Natural killer cell (primary cell): ENCODE measurements around the gene EEIG1. TPM values are rescaled to one million over a fixed set of nuclear protein-coding genes. Genes with fewer than 3 reads are reported as not detected.

Experiments used
- ATAC-seq, 3 donors: fragments of 150-1000 bp in 2 of 3; fragments of 200-7000 bp in 1 of 3; cut with Tn5 transposase; 1 replicate in 1 of 3; 2 replicates in 2 of 3; pipeline ENCODE4 v1.10.0; 2021; ENCODE audit warnings: mild to moderate bottlenecking in 2 of 3, moderate library complexity in 2 of 3
- DNase-seq, 2 donors: peaks; one replicate each; pipeline versions ENCODE4 v3.0.0 to v3.0.0-alpha.2; 2013 to 2021; ENCODE audit warnings: mixed read lengths in 1 of 2
- H3K27ac ChIP-seq: one replicate; pipeline ENCODE4 v1.5.1; 2013; ENCODE audit warnings: mild to moderate bottlenecking, low read length
- H3K27me3 ChIP-seq: one replicate; pipeline ENCODE4 v1.6.1; 2013; ENCODE audit warnings: low read length; ENCODE audit not compliant: control insufficient read depth, insufficient read depth
- H3K36me3 ChIP-seq: one replicate; pipeline ENCODE4 v1.6.1; 2013; ENCODE audit warnings: low read length; ENCODE audit not compliant: control insufficient read depth, insufficient read depth
- H3K4me1 ChIP-seq: one replicate; pipeline ENCODE4 v1.6.1; 2013; ENCODE audit warnings: low read length; ENCODE audit not compliant: control insufficient read depth, insufficient read depth
- H3K4me3 ChIP-seq: one replicate; pipeline ENCODE4 v1.5.1; 2013; ENCODE audit warnings: low read length
- H3K9me3 ChIP-seq: one replicate; pipeline ENCODE4 v1.6.1; 2013; ENCODE audit warnings: low read length; ENCODE audit not compliant: control insufficient read depth, insufficient read depth
- H3K27ac Mint-ChIP-seq, 2 donors: one replicate each; pipeline ENCODE4 v1.8.0; 2022; ENCODE audit warnings: mild to moderate bottlenecking in 2 of 2, mixed read lengths in 2 of 2, moderate library complexity in 1 of 2
- H3K27me3 Mint-ChIP-seq, 2 donors: one replicate each; pipeline ENCODE4 v1.8.0; 2022; ENCODE audit warnings: low read depth in 2 of 2, mixed read lengths in 2 of 2
- H3K36me3 Mint-ChIP-seq: one replicate; pipeline ENCODE4 v1.8.0; 2022; ENCODE audit warnings: mixed read lengths
- H3K4me1 Mint-ChIP-seq, 2 donors: one replicate each; pipeline ENCODE4 v1.8.0; 2022; ENCODE audit warnings: mixed read lengths in 2 of 2
- H3K4me3 Mint-ChIP-seq: one replicate; pipeline ENCODE4 v1.8.0; 2022; ENCODE audit warnings: mild to moderate bottlenecking, moderate library complexity, mixed read lengths
- H3K9me3 Mint-ChIP-seq, 2 donors: one replicate each; pipeline ENCODE4 v1.8.0; 2022; ENCODE audit warnings: mixed read lengths in 2 of 2
- WGBS: methylation state at CpG from one replicate; pipeline ENCODE4 v1.1.7; 2013; ENCODE audit warnings: missing lambda C conversion rate; ENCODE audit not compliant: insufficient coverage; 5-methylcytosine and 5-hydroxymethylcytosine counted together
- intact Hi-C: fragments of 100-400 bp; cut with micrococcal nuclease; formaldehyde crosslinking; loops from one replicate; pipeline ENCODE4 v1.14.2; 2022
- total RNA-seq, 4 donors: library from RNA; stranded (reverse); fragments of 120-200 nt in 1 of 4; gene quantifications; one replicate each; pipeline versions ENCODE4 v1.2.3 to v1.2.4, GENCODE V29; 2013 to 2022
- TF ChIP-seq, protein P1 (sequence below): fragments of 200-600 bp; IDR thresholded peaks from one replicate; pipeline ENCODE4 v1.8.0; 2022; ENCODE audit warnings: antibody characterized with exemption

The EEIG1 gene
- total RNA-seq, 3 donors from 2014 or later (not counting 1 experiment from before 2014, with no cell fraction given): 10.3 to 36.0 (median 28.2) TPM

DNA sequence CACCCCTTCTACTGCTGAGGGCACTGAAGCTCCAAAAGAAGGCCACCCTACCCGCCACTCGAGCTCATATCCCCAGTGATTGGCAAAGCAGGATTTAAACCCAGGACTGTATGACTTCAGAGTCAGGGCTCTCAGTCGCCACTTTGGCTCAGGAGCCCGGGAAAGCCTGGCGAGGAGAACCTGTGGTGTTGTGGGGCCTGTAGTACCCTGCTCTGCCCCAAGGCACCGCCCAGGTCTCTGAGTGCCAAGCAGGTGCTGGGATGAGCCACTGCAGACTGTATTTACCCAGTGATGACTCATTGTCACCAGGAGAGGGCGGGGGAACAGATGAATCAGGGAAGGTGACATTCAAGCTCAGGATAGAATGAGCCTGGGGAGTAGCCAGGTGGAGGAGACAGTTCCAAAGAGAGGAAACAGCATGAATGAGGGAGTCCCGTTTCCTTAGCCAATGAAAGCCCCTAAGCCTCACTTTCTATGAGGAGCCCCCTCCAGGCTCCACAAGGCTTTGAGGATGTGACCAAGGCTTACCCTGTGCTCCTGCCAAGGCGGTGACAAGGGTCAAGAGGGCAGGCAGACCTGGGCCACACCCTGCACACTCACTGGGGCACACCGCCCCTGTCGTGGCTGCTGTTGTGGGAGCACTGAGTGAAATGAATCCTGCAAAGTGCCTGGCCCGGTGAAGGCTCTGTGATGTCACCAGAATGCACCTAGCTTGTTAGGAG is 25.3 kb downstream of the EEIG1 start:
- Histone ChIP-seq H3K27ac (no peak overlapping the region), H3K4me1 (peaks cover 29% of the 10 kb centered on the region), H3K9me3 (no peaks in the 10 kb centered on the region), H3K36me3 (no peaks in the 10 kb centered on the region), H3K27me3 (no peaks in the 10 kb centered on the region), H3K4me3 (no peak overlapping the region)
- H3K9me3 Mint-ChIP-seq: no peaks in the 10 kb centered on the region
- H3K27me3 Mint-ChIP-seq: no peaks in the 10 kb centered on the region
- H3K36me3 Mint-ChIP-seq: no peaks in the 10 kb centered on the region
- TF ChIP-seq, protein P1, sequence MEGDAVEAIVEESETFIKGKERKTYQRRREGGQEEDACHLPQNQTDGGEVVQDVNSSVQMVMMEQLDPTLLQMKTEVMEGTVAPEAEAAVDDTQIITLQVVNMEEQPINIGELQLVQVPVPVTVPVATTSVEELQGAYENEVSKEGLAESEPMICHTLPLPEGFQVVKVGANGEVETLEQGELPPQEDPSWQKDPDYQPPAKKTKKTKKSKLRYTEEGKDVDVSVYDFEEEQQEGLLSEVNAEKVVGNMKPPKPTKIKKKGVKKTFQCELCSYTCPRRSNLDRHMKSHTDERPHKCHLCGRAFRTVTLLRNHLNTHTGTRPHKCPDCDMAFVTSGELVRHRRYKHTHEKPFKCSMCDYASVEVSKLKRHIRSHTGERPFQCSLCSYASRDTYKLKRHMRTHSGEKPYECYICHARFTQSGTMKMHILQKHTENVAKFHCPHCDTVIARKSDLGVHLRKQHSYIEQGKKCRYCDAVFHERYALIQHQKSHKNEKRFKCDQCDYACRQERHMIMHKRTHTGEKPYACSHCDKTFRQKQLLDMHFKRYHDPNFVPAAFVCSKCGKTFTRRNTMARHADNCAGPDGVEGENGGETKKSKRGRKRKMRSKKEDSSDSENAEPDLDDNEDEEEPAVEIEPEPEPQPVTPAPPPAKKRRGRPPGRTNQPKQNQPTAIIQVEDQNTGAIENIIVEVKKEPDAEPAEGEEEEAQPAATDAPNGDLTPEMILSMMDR: no peak
- peak overlapping the region in 1 of 2 donors; percentile 58 for H3K27ac Mint-ChIP-seq
- intact Hi-C loops: no loop called here
- H3K4me1 Mint-ChIP-seq: peaks cover 5 to 12% of the 10 kb centered on the region in 2 donors
- no peak overlapping the region for H3K4me3 Mint-ChIP-seq
- peak; percentile 59 to 82 (median 75) for ATAC-seq
- 61% methylated on average over 12 of the region's 12 CpGs for WGBS
- peak in 1 of 2 donors; percentile 89 for DNase-seq

GRCh38 chr9:127954831-127955293 is 25.9 kb downstream of the EEIG1 start:
- Histone ChIP-seq H3K4me1 (peaks cover 23% of the 10 kb centered on the region), H3K9me3 (no peaks in the 10 kb centered on the region), H3K27ac (no peak overlapping the region), H3K36me3 (no peaks in the 10 kb centered on the region), H3K27me3 (no peaks in the 10 kb centered on the region), H3K4me3 (no peak overlapping the region)
- Mint-ChIP-seq H3K27ac (no peak overlapping the region), H3K4me3 (no peak overlapping the region), H3K9me3 (no peaks in the 10 kb centered on the region), H3K27me3 (no peaks in the 10 kb centered on the region), H3K36me3 (no peaks in the 10 kb centered on the region), H3K4me1 (peaks cover 5 to 7% of the 10 kb centered on the region in 2 donors)
- intact Hi-C loops: no loop called here
- DNase-seq: no peak
- ATAC-seq: no peak
- TF ChIP-seq, protein P1: no peak
- 89% methylated on average over 13 of the region's 13 CpGs for WGBS

- H3K4me1 Mint-ChIP-seq: peaks cover 5 to 7% of the 10 kb centered on the region in 2 donors
- intact Hi-C loops: no loop called here
- H3K36me3 Mint-ChIP-seq: no peaks in the 10 kb centered on the region
Observed at GRCh38 chr9:127953768-127954505, 26.9 kb downstream of the EEIG1 start.

More at GRCh38 chr9:127953768-127954505, 26.9 kb downstream of the EEIG1 start:
- Mint-ChIP-seq H3K9me3 (no peaks in the 10 kb centered on the region), H3K27ac (no peak overlapping the region), H3K27me3 (no peaks in the 10 kb centered on the region), H3K4me3 (no peak overlapping the region)
- Histone ChIP-seq H3K36me3 (no peaks in the 10 kb centered on the region), H3K4me3 (no peak overlapping the region), H3K27me3 (no peaks in the 10 kb centered on the region), H3K9me3 (no peaks in the 10 kb centered on the region), H3K27ac (no peak overlapping the region), H3K4me1 (peaks cover 23% of the 10 kb centered on the region)
- WGBS: 89% methylated on average over 17 of the region's 17 CpGs
- TF ChIP-seq, protein P1: no peak
- no peak for ATAC-seq
- DNase-seq: no peak
